WTC11 (cell line): Measurements from ENCODE around the gene NAALADL2. TPM values are rescaled to one million over a fixed set of nuclear protein-coding genes. Genes with fewer than 3 reads are reported as not detected.

ENCODE experiments used
- ATAC-seq: fragments of 200-7000 bp; cut with Tn5 transposase; 2 replicates; pipeline ENCODE4 v1.10.0; 2021; ENCODE audit warnings: mild to moderate bottlenecking, moderate library complexity
- CTCF ChIA-PET: fragments of 300-600 bp; sonication (Branson Sonifier 250); formaldehyde crosslinking; loops from one replicate; lab custom pipeline; 2021; ENCODE audit warnings: antibody characterized with exemption; lab: Charles Lee
- POLR2A ChIA-PET: fragments of 350-600 bp; sonication (Branson Sonifier 250); formaldehyde crosslinking; loops from one replicate; lab custom pipeline; 2021; ENCODE audit warnings: antibody characterized with exemption; lab: Charles Lee
- DNase-seq: peaks from one replicate; pipeline ENCODE4 v3.0.0; 2021; ENCODE audit warnings: low spot score
- H3K27ac Mint-ChIP-seq: 2 replicates; pipeline ENCODE4 v1.8.0; 2021; ENCODE audit warnings: mixed read lengths
- H3K27me3 Mint-ChIP-seq: 2 replicates; pipeline ENCODE4 v1.8.0; 2021; ENCODE audit warnings: low read depth, mild to moderate bottlenecking, moderate library complexity, mixed read lengths
- H3K36me3 Mint-ChIP-seq: 2 replicates; pipeline ENCODE4 v1.8.0; 2021; ENCODE audit warnings: mixed read lengths
- H3K4me1 Mint-ChIP-seq: 2 replicates; pipeline ENCODE4 v1.8.0; 2022; ENCODE audit warnings: mixed read lengths
- H3K4me3 Mint-ChIP-seq: 2 replicates; pipeline ENCODE4 v1.8.0; 2021; ENCODE audit warnings: mild to moderate bottlenecking, moderate library complexity, mixed read lengths
- H3K9me3 Mint-ChIP-seq: 2 replicates; pipeline ENCODE4 v1.8.0; 2021; ENCODE audit warnings: mixed read lengths
- CREB1 ChIP-seq: sonication (generic); formaldehyde crosslinking; IDR thresholded peaks from 2 replicates; pipeline ENCODE4 v1.8.0; 2023; ENCODE audit warnings: mild to moderate bottlenecking, missing genetic modification reagents
- CREM ChIP-seq: sonication (generic); formaldehyde crosslinking; IDR thresholded peaks from 2 replicates; pipeline ENCODE4 v1.8.1; 2022; ENCODE audit warnings: mild to moderate bottlenecking, missing genetic modification reagents, moderate library complexity
- GRHL2 ChIP-seq: fragments of 250-450 bp; sonication (Bioruptor Pico); IDR thresholded peaks from 2 replicates; pipeline ENCODE4 v1.8.0; 2022; ENCODE audit warnings: mild to moderate bottlenecking, moderate library complexity; ENCODE audit not compliant: insufficient replicate concordance, severe bottlenecking
- MYBL2 ChIP-seq: sonication (generic); formaldehyde crosslinking; IDR thresholded peaks from 2 replicates; pipeline ENCODE4 v1.8.1; 2023; ENCODE audit warnings: mild to moderate bottlenecking, moderate library complexity, missing genetic modification reagents
- NR2C2 ChIP-seq: sonication (generic); formaldehyde crosslinking; IDR thresholded peaks from 2 replicates; pipeline ENCODE4 v1.8.0; 2022; ENCODE audit warnings: mild to moderate bottlenecking, missing genetic modification reagents
- RORB ChIP-seq: fragments of 250-450 bp; sonication (Bioruptor Pico); IDR thresholded peaks from 2 replicates; pipeline ENCODE4 v1.9.0; 2021; ENCODE audit warnings: mild to moderate bottlenecking
- TEAD1 ChIP-seq: sonication (generic); formaldehyde crosslinking; IDR thresholded peaks from 2 replicates; pipeline ENCODE4 v1.8.0; 2022; ENCODE audit warnings: mild to moderate bottlenecking, missing genetic modification reagents
- ZBTB21 ChIP-seq: sonication (generic); formaldehyde crosslinking; IDR thresholded peaks from 2 replicates; pipeline ENCODE4 v1.8.1; 2023; ENCODE audit warnings: mild to moderate bottlenecking, missing genetic modification reagents, borderline replicate concordance
- ZNF121 ChIP-seq: sonication (generic); formaldehyde crosslinking; IDR thresholded peaks from 2 replicates; pipeline ENCODE4 v1.8.0; 2023; ENCODE audit warnings: missing genetic modification reagents
- ZNF317 ChIP-seq: sonication (generic); formaldehyde crosslinking; IDR thresholded peaks from 2 replicates; pipeline ENCODE4 v1.8.1; 2023; ENCODE audit warnings: low read depth, mild to moderate bottlenecking, moderate library complexity, missing genetic modification reagents, borderline replicate concordance
- total RNA-seq: library from RNA; stranded (reverse); gene quantifications from 3 replicates; pipeline ENCODE4 v1.2.3, GENCODE V29; 2021
- TF ChIP-seq, protein P1 (sequence below): sonication (generic); formaldehyde crosslinking; IDR thresholded peaks from 2 replicates; pipeline ENCODE4 v1.8.0; 2023; ENCODE audit warnings: mild to moderate bottlenecking, missing genetic modification reagents
- TF ChIP-seq, protein P2 (sequence below): sonication (generic); formaldehyde crosslinking; IDR thresholded peaks from 2 replicates; pipeline ENCODE4 v1.8.1; 2023; ENCODE audit warnings: mild to moderate bottlenecking, missing genetic modification reagents, moderate library complexity
- TF ChIP-seq, protein P3 (sequence below): sonication (generic); formaldehyde crosslinking; IDR thresholded peaks from 2 replicates; pipeline ENCODE4 v1.8.1; 2023; ENCODE audit warnings: mild to moderate bottlenecking, moderate library complexity, missing genetic modification reagents
- TF ChIP-seq, protein P4 (sequence below): sonication (generic); formaldehyde crosslinking; conservative IDR thresholded peaks from 2 replicates; pipeline ENCODE4 v1.8.1; 2022; ENCODE audit warnings: mild to moderate bottlenecking, missing genetic modification reagents
- TF ChIP-seq, protein P5 (sequence below): sonication (generic); formaldehyde crosslinking; IDR thresholded peaks from 2 replicates; pipeline ENCODE4 v1.8.1; 2023; ENCODE audit warnings: mild to moderate bottlenecking, missing genetic modification reagents, borderline replicate concordance

Gene NAALADL2
- total RNA-seq, 1 experiment from 2014 or later: 1.2 TPM

DNA sequence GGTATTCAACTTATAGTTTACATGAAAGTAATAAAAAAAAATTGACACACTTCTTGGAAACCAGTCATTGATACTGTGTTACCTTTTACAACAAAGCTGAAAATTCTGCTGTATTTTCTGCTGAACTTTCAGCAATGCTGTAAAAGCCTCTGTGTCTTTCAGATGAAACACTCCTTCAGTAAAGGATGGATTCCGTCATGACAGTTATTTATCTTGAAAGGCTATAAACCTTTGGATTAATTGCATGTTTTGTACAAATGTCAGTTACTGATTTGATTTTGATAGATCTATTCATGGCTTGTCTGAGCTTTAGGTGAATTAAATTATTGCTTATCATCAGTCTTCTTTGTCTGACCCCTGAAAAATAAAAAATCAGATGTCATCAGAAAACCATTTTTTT, 355.1 kb downstream of the NAALADL2 start:
- DNase-seq (no peak), ATAC-seq (no peak)
- H3K27ac Mint-ChIP-seq: no peak overlapping the region
- H3K36me3 Mint-ChIP-seq: no peaks in the 10 kb centered on the region
- H3K27me3 Mint-ChIP-seq: no peaks in the 10 kb centered on the region
- H3K9me3 Mint-ChIP-seq: no peaks in the 10 kb centered on the region
- TF ChIP-seq ZNF121 (CRISPR knock-in tag): no peak
- TF ChIP-seq, protein P1, sequence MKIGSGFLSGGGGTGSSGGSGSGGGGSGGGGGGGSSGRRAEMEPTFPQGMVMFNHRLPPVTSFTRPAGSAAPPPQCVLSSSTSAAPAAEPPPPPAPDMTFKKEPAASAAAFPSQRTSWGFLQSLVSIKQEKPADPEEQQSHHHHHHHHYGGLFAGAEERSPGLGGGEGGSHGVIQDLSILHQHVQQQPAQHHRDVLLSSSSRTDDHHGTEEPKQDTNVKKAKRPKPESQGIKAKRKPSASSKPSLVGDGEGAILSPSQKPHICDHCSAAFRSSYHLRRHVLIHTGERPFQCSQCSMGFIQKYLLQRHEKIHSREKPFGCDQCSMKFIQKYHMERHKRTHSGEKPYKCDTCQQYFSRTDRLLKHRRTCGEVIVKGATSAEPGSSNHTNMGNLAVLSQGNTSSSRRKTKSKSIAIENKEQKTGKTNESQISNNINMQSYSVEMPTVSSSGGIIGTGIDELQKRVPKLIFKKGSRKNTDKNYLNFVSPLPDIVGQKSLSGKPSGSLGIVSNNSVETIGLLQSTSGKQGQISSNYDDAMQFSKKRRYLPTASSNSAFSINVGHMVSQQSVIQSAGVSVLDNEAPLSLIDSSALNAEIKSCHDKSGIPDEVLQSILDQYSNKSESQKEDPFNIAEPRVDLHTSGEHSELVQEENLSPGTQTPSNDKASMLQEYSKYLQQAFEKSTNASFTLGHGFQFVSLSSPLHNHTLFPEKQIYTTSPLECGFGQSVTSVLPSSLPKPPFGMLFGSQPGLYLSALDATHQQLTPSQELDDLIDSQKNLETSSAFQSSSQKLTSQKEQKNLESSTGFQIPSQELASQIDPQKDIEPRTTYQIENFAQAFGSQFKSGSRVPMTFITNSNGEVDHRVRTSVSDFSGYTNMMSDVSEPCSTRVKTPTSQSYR (CRISPR knock-in tag): no peak
- TF ChIP-seq GRHL2 (CRISPR knock-in tag): no peak
- TF ChIP-seq, protein P2, sequence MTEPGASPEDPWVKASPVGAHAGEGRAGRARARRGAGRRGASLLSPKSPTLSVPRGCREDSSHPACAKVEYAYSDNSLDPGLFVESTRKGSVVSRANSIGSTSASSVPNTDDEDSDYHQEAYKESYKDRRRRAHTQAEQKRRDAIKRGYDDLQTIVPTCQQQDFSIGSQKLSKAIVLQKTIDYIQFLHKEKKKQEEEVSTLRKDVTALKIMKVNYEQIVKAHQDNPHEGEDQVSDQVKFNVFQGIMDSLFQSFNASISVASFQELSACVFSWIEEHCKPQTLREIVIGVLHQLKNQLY: no peak
- no peak overlapping the region for H3K4me3 Mint-ChIP-seq
- CTCF ChIA-PET: interaction anchor here (0.6 kb wide), 1 partner anchor 1436 kb away, joined by 3 read pairs; no protein-coding TSS in a partner anchor
- no peaks in the 10 kb centered on the region for H3K4me1 Mint-ChIP-seq
- POLR2A ChIA-PET: no interaction called here

DNA sequence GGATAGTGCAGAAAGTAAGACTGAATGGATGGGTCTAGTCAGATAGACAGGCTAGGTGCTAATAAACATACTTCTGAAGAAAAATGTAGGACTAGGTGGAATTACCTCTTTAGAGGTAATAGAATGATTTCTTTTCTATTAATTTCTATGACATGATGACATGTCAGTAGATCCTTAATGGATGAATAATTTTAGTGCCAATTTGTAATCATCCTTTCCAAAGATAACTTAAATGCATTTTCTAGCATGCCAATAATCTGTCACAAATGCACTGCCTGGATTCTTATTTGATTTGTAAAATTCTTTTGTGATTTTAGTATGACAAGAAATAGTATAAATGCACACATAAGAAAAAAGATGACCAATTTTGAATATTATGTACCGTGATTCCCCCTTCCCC, 356.7 kb downstream of the NAALADL2 start:
- Mint-ChIP-seq H3K27ac (no peak overlapping the region), H3K4me3 (no peak overlapping the region), H3K27me3 (no peaks in the 10 kb centered on the region), H3K9me3 (no peaks in the 10 kb centered on the region), H3K4me1 (no peaks in the 10 kb centered on the region), H3K36me3 (no peaks in the 10 kb centered on the region)
- CTCF ChIA-PET: no interaction called here
- DNase-seq: no peak
- POLR2A ChIA-PET: no interaction called here
- TF ChIP-seq CREM (no peak), CREB1 (CRISPR knock-in tag) (no peak), ZBTB21 (CRISPR knock-in tag) (no peak), MYBL2 (CRISPR knock-in tag) (no peak), TEAD1 (CRISPR knock-in tag) (no peak), GRHL2 (CRISPR knock-in tag) (no peak), NR2C2 (CRISPR knock-in tag) (no peak), ZNF317 (CRISPR knock-in tag) (no peak), RORB (CRISPR knock-in tag) (no peak)
- TF ChIP-seq, protein P3, sequence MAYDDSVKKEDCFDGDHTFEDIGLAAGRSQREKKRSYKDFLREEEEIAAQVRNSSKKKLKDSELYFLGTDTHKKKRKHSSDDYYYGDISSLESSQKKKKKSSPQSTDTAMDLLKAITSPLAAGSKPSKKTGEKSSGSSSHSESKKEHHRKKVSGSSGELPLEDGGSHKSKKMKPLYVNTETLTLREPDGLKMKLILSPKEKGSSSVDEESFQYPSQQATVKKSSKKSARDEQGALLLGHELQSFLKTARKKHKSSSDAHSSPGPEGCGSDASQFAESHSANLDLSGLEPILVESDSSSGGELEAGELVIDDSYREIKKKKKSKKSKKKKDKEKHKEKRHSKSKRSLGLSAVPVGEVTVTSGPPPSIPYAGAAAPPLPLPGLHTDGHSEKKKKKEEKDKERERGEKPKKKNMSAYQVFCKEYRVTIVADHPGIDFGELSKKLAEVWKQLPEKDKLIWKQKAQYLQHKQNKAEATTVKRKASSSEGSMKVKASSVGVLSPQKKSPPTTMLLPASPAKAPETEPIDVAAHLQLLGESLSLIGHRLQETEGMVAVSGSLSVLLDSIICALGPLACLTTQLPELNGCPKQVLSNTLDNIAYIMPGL (CRISPR knock-in tag): no peak
- TF ChIP-seq, protein P4, sequence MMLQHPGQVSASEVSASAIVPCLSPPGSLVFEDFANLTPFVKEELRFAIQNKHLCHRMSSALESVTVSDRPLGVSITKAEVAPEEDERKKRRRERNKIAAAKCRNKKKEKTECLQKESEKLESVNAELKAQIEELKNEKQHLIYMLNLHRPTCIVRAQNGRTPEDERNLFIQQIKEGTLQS (CRISPR knock-in tag): no peak
- TF ChIP-seq, protein P5, sequence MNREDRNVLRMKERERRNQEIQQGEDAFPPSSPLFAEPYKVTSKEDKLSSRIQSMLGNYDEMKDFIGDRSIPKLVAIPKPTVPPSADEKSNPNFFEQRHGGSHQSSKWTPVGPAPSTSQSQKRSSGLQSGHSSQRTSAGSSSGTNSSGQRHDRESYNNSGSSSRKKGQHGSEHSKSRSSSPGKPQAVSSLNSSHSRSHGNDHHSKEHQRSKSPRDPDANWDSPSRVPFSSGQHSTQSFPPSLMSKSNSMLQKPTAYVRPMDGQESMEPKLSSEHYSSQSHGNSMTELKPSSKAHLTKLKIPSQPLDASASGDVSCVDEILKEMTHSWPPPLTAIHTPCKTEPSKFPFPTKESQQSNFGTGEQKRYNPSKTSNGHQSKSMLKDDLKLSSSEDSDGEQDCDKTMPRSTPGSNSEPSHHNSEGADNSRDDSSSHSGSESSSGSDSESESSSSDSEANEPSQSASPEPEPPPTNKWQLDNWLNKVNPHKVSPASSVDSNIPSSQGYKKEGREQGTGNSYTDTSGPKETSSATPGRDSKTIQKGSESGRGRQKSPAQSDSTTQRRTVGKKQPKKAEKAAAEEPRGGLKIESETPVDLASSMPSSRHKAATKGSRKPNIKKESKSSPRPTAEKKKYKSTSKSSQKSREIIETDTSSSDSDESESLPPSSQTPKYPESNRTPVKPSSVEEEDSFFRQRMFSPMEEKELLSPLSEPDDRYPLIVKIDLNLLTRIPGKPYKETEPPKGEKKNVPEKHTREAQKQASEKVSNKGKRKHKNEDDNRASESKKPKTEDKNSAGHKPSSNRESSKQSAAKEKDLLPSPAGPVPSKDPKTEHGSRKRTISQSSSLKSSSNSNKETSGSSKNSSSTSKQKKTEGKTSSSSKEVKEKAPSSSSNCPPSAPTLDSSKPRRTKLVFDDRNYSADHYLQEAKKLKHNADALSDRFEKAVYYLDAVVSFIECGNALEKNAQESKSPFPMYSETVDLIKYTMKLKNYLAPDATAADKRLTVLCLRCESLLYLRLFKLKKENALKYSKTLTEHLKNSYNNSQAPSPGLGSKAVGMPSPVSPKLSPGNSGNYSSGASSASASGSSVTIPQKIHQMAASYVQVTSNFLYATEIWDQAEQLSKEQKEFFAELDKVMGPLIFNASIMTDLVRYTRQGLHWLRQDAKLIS (CRISPR knock-in tag): no peak
- no peak for ATAC-seq
